Calu3 (cell line): Measurements from ENCODE around the gene TTLL7. TPM values are rescaled to one million over a fixed set of nuclear protein-coding genes. Genes with fewer than 3 reads are reported as not detected.
A peak's percentile ranks its signal among the peaks of the same experiment; 100 is the strongest.

Source experiments
- BruUV-seq: library from RNA; stranded (reverse); fragments of 400-500 nt; replicated peaks from 2 replicates; lab custom pipeline; 2021; lab: Mats Ljungman, UMichigan
- CTCF ChIA-PET: fragments of 300-600 bp; sonication (Branson Sonifier 250); formaldehyde crosslinking; loops from one replicate; lab custom pipeline; 2022; ENCODE audit warnings: antibody characterized with exemption; lab: Charles Lee
- DNase-seq: peaks from one replicate; pipeline ENCODE4 v3.0.0; 2022
- H3K27ac Mint-ChIP-seq: one replicate; pipeline ENCODE4 v1.8.0; 2022; ENCODE audit warnings: mixed read lengths; ENCODE audit not compliant: unreplicated experiment
- H3K27me3 Mint-ChIP-seq: one replicate; pipeline ENCODE4 v1.8.0; 2022; ENCODE audit warnings: mixed read lengths; ENCODE audit not compliant: unreplicated experiment
- H3K36me3 Mint-ChIP-seq: one replicate; pipeline ENCODE4 v1.8.0; 2022; ENCODE audit warnings: mild to moderate bottlenecking, moderate library complexity, mixed read lengths; ENCODE audit not compliant: insufficient read depth, unreplicated experiment
- H3K4me1 Mint-ChIP-seq: one replicate; pipeline ENCODE4 v1.8.0; 2022; ENCODE audit warnings: mild to moderate bottlenecking, low read depth, mixed read lengths; ENCODE audit not compliant: unreplicated experiment
- H3K4me3 Mint-ChIP-seq: one replicate; pipeline ENCODE4 v1.8.0; 2022; ENCODE audit warnings: mild to moderate bottlenecking, low read depth, moderate library complexity, mixed read lengths; ENCODE audit not compliant: unreplicated experiment
- H3K9me3 Mint-ChIP-seq: one replicate; pipeline ENCODE4 v1.8.0; 2022; ENCODE audit warnings: low read depth, mixed read lengths; ENCODE audit not compliant: unreplicated experiment
- CTCF ChIP-seq: fragments of 200-600 bp; IDR thresholded peaks from one replicate; pipeline ENCODE4 v1.8.0; 2022; ENCODE audit warnings: antibody characterized with exemption; ENCODE audit not compliant: unreplicated experiment
- intact Hi-C: fragments of 100-400 bp; cut with micrococcal nuclease; formaldehyde crosslinking; loops from one replicate; pipeline ENCODE4 v1.10.0; 2022; ENCODE audit not compliant: unreplicated experiment
- total RNA-seq: library from RNA; stranded (reverse); gene quantifications from 2 replicates; pipeline ENCODE4 v1.2.3, GENCODE V29; 2022

Gene TTLL7
- total RNA-seq, 1 experiment from 2014 or later: 4.6 TPM

GRCh38 chr1:83912876-83913275, 86.1 kb downstream of the TTLL7 start:
- CTCF ChIA-PET: no interaction called here
- Mint-ChIP-seq H3K9me3 (no peaks in the 10 kb centered on the region), H3K27me3 (no peaks in the 10 kb centered on the region), H3K4me1 (no peaks in the 10 kb centered on the region), H3K27ac (no peak overlapping the region), H3K36me3 (no peaks in the 10 kb centered on the region), H3K4me3 (no peak overlapping the region)
- DNase-seq: no peak
- intact Hi-C loops: no loop called here
- no peak for TF ChIP-seq CTCF
- no TSS peak for BruUV-seq

GRCh38 chr1:83910461-83910860, 88.5 kb downstream of the TTLL7 start:
- no peaks in the 10 kb centered on the region for H3K4me1 Mint-ChIP-seq
- H3K9me3 Mint-ChIP-seq: no peaks in the 10 kb centered on the region
- H3K4me3 Mint-ChIP-seq: no peak overlapping the region
- BruUV-seq: no TSS peak
- H3K36me3 Mint-ChIP-seq: no peaks in the 10 kb centered on the region
- H3K27me3 Mint-ChIP-seq: no peaks in the 10 kb centered on the region
- CTCF ChIA-PET: no interaction called here
- no peak for DNase-seq
- intact Hi-C loops: no loop called here
- no peak for TF ChIP-seq CTCF
- no peak overlapping the region for H3K27ac Mint-ChIP-seq

- CTCF ChIA-PET: no interaction called here
- no peak for DNase-seq
- H3K27me3 Mint-ChIP-seq: no peaks in the 10 kb centered on the region
- BruUV-seq: no TSS peak
- intact Hi-C loops: loop anchor here (5.0 to 10.0 kb wide), 2 partner anchors 525 to 843 kb away; no protein-coding TSS in a partner anchor
- H3K9me3 Mint-ChIP-seq: no peaks in the 10 kb centered on the region
- no peaks in the 10 kb centered on the region for H3K4me1 Mint-ChIP-seq
- no peak overlapping the region for H3K27ac Mint-ChIP-seq
- no peak for TF ChIP-seq CTCF
- H3K4me3 Mint-ChIP-seq: no peak overlapping the region
- H3K36me3 Mint-ChIP-seq: no peaks in the 10 kb centered on the region
These were observed 89.2 kb downstream of the TTLL7 start for GRCh38 chr1:83909687-83910086.

GRCh38 chr1:83905315-83905907, 93.5 kb downstream of the TTLL7 start:
- Mint-ChIP-seq H3K4me3 (no peak overlapping the region), H3K36me3 (no peaks in the 10 kb centered on the region), H3K9me3 (no peaks in the 10 kb centered on the region), H3K27me3 (no peaks in the 10 kb centered on the region), H3K4me1 (peaks cover 29% of the 10 kb centered on the region), H3K27ac (no peak overlapping the region)
- intact Hi-C loops: loop anchor here (2.0 to 10.0 kb wide), 3 partner anchors 217 to 847 kb away; no protein-coding TSS in a partner anchor
- DNase-seq: peak; percentile 18
- CTCF ChIA-PET: no interaction called here
- no peak for TF ChIP-seq CTCF
- no TSS peak for BruUV-seq
